GM21515 (cell line): ENCODE data around the gene MAGI3.

ENCODE experiments used
- ATAC-seq: cut with Tn5 transposase; IDR thresholded peaks from one replicate; pipeline ENCODE4 v1.9.1; 2021; ENCODE audit not compliant: unreplicated experiment

The MAGI3 gene

DNA sequence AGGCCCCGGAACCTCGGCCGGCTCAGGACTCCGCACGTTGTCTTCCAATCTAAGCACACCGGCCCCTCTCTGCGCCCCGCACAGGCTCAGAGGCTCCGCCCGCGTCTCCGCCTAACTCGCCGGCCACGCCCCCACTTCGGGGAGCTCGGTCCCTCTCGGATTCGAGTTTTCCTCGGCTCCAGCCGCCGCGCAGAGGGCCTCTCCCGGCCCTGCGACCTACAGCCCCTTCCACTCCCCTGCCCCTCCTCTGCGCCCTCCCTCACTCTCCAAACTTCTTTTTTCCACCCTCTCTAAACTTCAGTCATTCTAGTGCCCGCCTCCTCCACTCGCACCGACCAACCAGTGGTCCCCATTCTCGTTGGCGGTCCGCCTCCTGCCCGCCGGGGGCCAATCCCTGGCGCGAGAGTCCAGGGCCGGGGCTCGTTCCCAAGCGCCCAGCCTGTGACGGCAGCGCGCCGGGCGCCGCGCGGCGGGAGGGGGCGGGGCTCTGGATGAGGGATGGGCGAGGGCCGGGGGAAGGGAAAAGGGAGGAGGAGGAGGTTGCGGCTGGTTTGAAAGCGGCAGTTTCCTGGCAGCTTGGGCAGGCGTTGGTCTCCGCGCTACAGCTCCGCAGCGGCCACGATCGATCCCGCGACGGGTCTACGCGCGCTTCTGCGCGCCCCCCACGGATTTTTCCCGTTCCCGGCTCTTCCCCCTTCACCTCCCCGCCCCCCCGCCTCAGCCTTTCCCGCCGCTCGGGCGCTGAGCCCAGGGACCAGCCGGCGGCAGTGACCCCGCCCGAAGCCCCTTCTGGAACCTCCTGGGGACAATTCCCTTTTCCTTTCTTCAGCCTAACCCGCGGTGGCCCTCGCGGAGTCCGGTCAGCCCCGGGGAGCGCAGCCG lies at the start of gene MAGI3:
MAGI3 (plus strand) TSS at position 563 of the 882 bp plus-strand sequence. CDS start 519 bp downstream, outside the sequence.
- peak; percentile 99 for ATAC-seq

DNA sequence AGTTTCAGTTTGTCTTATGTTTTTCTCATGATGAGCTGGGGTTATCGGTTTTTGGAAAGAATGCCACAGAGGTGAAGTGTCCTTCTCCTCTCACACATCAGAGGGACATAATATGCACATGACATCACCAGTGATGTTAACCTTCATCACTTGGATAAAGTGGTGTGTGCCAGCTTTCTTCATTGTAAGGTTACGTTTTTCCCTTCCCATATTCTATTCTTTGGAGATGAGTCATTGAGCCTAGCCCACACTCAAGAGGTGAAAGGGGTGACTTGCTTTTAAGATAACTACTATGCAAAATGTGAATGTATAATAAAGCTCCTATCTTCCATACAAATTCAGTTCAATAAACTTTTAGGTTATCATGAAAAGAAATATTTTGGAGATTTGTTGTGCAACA lies 36.7 kb upstream of the MAGI3 start:
- no peak for ATAC-seq

DNA sequence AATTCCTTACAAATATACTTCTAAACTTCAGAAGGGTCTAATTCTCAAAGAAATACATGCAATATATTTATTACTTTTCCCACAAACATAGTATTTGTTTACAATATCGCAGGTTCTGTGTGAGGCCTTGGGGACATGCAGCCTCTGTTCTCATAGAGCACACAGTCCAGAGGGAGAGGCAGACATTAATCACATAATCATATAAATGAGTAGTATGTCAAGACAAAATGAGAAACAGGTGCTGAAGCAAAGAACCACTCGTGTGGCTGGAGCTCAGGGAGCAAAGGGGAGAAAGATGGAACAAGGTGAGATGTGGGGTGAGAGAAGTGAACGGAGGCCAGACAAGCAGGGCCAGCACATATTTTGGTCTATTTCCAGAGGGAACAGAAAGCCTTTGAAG lies 26.4 kb upstream of the MAGI3 start:
- no peak for ATAC-seq

- no peak for ATAC-seq
Observed at GRCh38 chr1:113369040-113369439, 21.3 kb upstream of the MAGI3 start.

GRCh38 chr1:113369699-113370098 lies 20.6 kb upstream of the MAGI3 start:
- ATAC-seq, result no peak

DNA sequence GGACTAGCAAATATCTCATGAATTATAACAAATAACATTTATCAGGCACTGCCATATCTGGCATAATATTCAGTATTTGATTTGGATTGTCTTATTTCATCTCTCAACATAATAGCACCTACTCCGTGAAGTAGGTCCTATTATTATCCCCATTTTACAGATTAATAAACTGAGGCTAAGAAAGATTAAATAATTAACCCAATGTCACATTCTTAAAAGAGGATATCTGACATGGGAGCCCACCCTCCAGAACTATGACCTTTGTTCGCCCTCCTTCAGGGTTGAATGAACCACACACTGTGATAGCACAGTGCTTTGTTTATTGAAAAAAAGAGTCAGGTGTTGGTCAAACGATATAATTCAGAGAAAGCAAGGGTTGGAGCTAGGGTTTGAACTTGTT lies 19.4 kb upstream of the MAGI3 start:
- ATAC-seq, result no peak

DNA sequence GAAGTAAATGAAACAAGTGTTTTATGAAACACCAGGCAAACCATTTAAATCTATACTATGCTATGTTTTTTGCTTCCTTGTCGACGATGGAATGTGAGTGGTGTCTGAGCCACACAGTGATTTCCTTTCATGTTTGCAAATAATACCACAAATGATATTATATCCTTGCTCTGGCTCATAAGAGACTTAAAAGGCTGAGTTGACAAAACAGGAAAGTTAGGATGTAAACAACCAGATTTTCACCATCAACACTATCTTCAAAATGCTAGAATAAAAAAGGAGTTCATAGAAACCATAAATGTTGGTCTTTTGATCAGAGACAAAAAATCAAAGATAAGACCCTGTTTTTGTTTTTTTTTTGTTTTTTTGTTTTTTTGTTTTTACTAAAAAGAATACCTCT lies 17.8 kb upstream of the MAGI3 start:
- ATAC-seq, result no peak

GRCh38 chr1:113373644-113374043 lies 16.7 kb upstream of the MAGI3 start:
- ATAC-seq, result no peak

DNA sequence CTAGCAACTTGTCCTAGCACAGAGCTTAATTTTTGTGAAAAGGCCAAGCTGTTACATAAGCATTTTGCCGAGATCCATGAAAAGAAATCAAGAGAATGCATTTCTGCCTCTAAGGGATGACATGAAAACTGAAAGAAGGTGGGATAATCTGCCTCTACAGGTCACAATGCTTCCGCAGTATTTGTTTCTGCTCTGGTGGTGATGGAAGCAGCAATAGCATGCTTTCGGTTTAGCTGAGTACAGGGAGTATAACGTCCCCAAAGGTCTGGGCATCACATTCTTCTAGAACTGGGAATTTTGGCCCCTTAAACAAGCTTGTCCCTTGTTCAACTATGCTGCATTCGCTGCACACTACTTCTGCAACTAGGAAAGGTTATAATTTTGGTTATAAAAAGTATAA lies 14.4 kb upstream of the MAGI3 start:
- no peak for ATAC-seq

DNA sequence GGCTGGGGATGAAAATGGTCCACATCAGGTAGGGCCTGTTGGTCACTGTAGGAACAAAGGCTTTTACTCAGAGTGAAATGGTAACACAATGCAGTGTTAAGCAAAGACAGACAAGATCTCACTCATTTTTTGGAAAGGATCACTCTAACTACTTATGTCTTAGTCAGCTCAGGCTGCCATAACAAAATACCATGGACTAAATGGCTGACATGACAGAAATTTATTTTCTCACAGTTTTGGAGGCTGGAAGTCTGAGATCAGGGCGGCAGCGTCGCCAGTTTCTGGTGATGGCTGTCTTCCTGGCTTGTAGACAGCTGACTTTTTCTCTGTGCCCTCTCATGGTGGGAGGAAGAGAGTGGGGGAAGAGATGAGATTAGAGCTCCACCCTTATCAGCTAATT lies 10.2 kb upstream of the MAGI3 start:
- no peak for ATAC-seq

GRCh38 chr1:113388017-113388620 lies 2.2 kb upstream of the MAGI3 start:
- no peak for ATAC-seq

GRCh38 chr1:113388621-113389358 lies 1.5 kb upstream of the MAGI3 start:
- no peak for ATAC-seq

GRCh38 chr1:113389359-113389952 lies 859 bp upstream of the MAGI3 start:
- no peak for ATAC-seq

- ATAC-seq, result no peak
Observed at GRCh38 chr1:113390871-113391648, 745 bp downstream of the MAGI3 start.

DNA sequence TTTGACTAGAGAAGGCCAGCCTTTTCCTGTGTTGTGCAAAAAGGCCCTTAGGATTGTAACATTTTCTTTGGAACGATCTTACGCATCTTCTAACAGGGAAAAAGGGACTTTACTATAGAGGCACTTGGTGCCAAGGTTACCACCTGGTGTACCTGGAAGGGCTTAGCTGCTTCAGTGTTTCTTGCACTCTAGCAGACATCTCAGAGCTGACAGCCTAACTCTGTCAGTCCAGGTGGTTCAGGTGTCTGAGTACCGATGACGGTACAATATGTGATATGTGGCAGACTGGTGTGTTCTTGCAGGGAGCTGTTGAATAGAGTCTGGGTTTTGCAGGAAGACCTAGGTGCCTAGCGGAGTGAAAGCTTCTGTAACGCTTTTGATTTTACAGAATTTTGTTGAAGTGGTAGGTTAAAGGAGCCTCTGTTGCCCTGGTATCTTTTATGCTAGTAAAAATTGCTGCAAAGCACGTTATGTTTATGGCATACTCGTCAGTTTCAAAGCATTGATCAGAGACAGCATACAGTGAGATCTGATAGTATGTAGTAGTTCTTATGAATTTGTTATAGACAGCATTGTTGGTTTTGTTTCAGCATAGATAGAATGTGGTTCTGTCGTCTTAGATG lies 1.4 kb downstream of the MAGI3 start:
- ATAC-seq, result no peak

- ATAC-seq, result no peak
Observed at GRCh38 chr1:113392541-113393128, 2.3 kb downstream of the MAGI3 start.

GRCh38 chr1:113394043-113394862 lies 3.9 kb downstream of the MAGI3 start:
- ATAC-seq, result no peak

DNA sequence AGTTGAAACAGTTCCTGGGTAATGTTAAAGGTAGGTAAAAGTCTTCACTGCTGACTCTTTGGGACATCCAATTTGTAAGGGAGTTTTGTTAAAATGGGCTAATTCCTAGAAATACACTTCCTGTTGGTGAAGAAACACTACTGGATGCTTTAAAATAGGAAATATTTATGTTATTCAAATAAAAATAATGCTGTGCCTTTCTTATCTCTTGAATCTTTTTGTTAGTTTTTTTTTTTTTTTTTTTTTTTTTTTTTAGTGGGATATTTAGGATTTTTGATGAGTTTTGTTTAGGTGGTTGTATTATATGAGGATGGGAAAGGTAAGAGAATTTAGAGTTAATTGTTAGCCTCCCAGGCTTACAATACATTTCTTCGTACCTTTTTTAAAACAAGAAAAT lies 4.5 kb downstream of the MAGI3 start:
- ATAC-seq, result no peak

DNA sequence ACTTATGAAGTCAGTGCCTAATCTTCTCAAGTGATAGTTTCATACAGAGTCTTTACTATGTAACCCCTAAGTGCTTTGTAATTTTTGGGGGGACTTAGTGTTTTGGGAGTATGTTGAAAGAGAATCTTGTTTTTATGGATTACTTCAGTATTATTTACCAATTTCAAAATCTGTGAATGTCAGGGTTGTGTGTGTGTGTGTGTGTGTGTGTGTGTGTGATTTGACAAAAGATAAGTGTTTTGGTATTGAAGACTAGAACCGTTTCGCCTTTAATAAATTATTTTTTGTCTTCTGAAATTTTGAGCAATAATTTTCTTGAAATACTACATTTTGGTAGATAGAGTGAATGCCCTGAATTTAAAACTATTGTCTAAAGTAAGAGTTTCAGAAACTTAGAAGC lies 5.8 kb downstream of the MAGI3 start:
- no peak for ATAC-seq
